Transverse colon (tissue), 4 donors: Measurements from ENCODE around the gene RGS7. TPM values are rescaled to one million over a fixed set of nuclear protein-coding genes. Genes with fewer than 3 reads are reported as not detected.

Experiments
- DNase-seq: peaks from one replicate; pipeline ENCODE4 v3.0.0-alpha.2; 2019
- H3K27ac ChIP-seq, 4 donors: fragments of 200-600 bp; sonication (generic); 2 replicates each; pipeline ENCODE4 v1.5.1; 2016 to 2018; ENCODE audit warnings: inconsistent platforms in 4 of 4
- H3K27me3 ChIP-seq: fragments of 200-600 bp; sonication (generic); 2 replicates; pipeline ENCODE4 v1.5.1; 2017; ENCODE audit warnings: inconsistent platforms
- H3K36me3 ChIP-seq, 4 donors: fragments of 200-600 bp; sonication (generic); 2 replicates each; pipeline ENCODE4 v1.5.1; 2017 to 2019; ENCODE audit warnings: inconsistent platforms in 4 of 4
- H3K4me1 ChIP-seq, 4 donors: fragments of 200-600 bp; sonication (generic); 2 replicates each; pipeline ENCODE4 v1.5.1; 2017 to 2020; ENCODE audit warnings: inconsistent platforms in 4 of 4
- H3K4me3 ChIP-seq, 4 donors: fragments of 200-600 bp; sonication (generic); 1 replicate in 1 of 4; 2 replicates in 3 of 4; pipeline versions ENCODE4 v1.5.1 to v1.6.1; 2017 to 2019; ENCODE audit warnings: inconsistent platforms in 4 of 4
- H3K9me3 ChIP-seq, 2 donors: fragments of 200-600 bp; sonication (generic); 2 replicates each; pipeline ENCODE4 v1.5.1; 2017 to 2019; ENCODE audit warnings: inconsistent platforms in 2 of 2
- CTCF ChIP-seq, 5 experiments: fragments of 200-600 bp in 3 of 5; fragments of 450-650 bp in 2 of 5; sonication (generic) in 3 of 5; IDR thresholded peaks; 1 replicate in 2 of 5; 2 replicates in 3 of 5; pipeline ENCODE4 v1.5.1; 2016 to 2017; ENCODE audit warnings: antibody characterized with exemption in 5 of 5, inconsistent platforms in 3 of 5, mild to moderate bottlenecking in 2 of 5, moderate library complexity in 1 of 5
- EP300 ChIP-seq: sonication (generic); formaldehyde crosslinking; IDR thresholded peaks from one replicate; pipeline ENCODE4 v1.6.1; 2017; ENCODE audit warnings: antibody characterized with exemption, low read depth
- POLR2A ChIP-seq: fragments of 450-650 bp; IDR thresholded peaks from one replicate; pipeline ENCODE4 v1.6.1; 2016; ENCODE audit warnings: antibody characterized with exemption, mild to moderate bottlenecking, moderate library complexity
- POLR2AphosphoS5 ChIP-seq, 3 donors: sonication (generic); formaldehyde crosslinking; IDR thresholded peaks; one replicate each; pipeline ENCODE4 v1.6.1; 2016; ENCODE audit warnings: antibody characterized with exemption in 3 of 3
- WGBS, 2 donors: methylation state at CpG; one replicate each; pipeline ENCODE4 v1.1.5; 2018; ENCODE audit warnings: low coverage in 1 of 2; 5-methylcytosine and 5-hydroxymethylcytosine counted together
- in situ Hi-C, 4 donors: fragments of 200-750 bp; cut with MboI; loops; one replicate each; pipeline versions ENCODE4 v1.15.0 to v1.15.1; 2017; ENCODE audit warnings: low sequenced_read_pairs in 3 of 4, low pct_ligation_motif_present in 1 of 4, low pct_unique_long_range_greater_than_20kb in 1 of 4
- intact Hi-C: fragments of 100-400 bp; cut with DNase I; formaldehyde crosslinking; loops from one replicate; pipeline ENCODE4 v1.15.1; 2023; ENCODE audit warnings: low total_unique reads
- total RNA-seq, 4 donors: library from RNA; depleted of rRNA; stranded (reverse); fragments of >200 nt; gene quantifications; one replicate each; pipeline ENCODE4 v1.1.0, GENCODE V29; 2016

The RGS7 gene
- total RNA-seq, 4 donors from 2014 or later = 1.5 to 2.0 TPM; not detected in 2

GRCh38 chr1:241235256-241235897 lies 121.6 kb downstream of the RGS7 start:
- no peaks in the 10 kb centered on the region for H3K27me3 ChIP-seq
- no peaks in the 10 kb centered on the region for H3K9me3 ChIP-seq

GRCh38 chr1:241229711-241230110 lies 127.3 kb downstream of the RGS7 start:
- 41% methylated on average over 5 of the region's 5 CpGs for WGBS, 2 donors
- in situ Hi-C loops (no loop called here), intact Hi-C loops (no loop called here)
- no peak for DNase-seq
- Histone ChIP-seq H3K36me3 (no peaks in the 10 kb centered on the region), H3K4me1 (peaks cover 0 to 22% (median 2%) of the 10 kb centered on the region in 4 donors), H3K4me3 (no peak overlapping the region), H3K9me3 (no peaks in the 10 kb centered on the region), H3K27ac (peak overlapping the region in 1 of 4 donors; percentile 4), H3K27me3 (no peaks in the 10 kb centered on the region)
- TF ChIP-seq CTCF (IDR thresholded peaks at IDR 0.05) (no peak), EP300 (no peak)

More at GRCh38 chr1:241235256-241235897, 121.6 kb downstream of the RGS7 start:
- Histone ChIP-seq H3K36me3 (no peaks in the 10 kb centered on the region), H3K4me3 (no peak overlapping the region), H3K4me1 (no peaks in the 10 kb centered on the region), H3K27ac (no peak overlapping the region)
- in situ Hi-C loops (no loop called here), intact Hi-C loops (no loop called here)
- 50 to 68% methylated on average over 2 of the region's 2 CpGs for WGBS, 2 donors
- no peak for DNase-seq
- TF ChIP-seq CTCF (IDR thresholded peaks at IDR 0.05) (no peak), POLR2AphosphoS5 (IDR thresholded peaks at IDR 0.05) (no peak), POLR2A (no peak), EP300 (no peak)

GRCh38 chr1:241229216-241229615 lies 127.8 kb downstream of the RGS7 start:
- Histone ChIP-seq H3K36me3 (no peaks in the 10 kb centered on the region), H3K27ac (peak overlapping the region in 1 of 4 donors; percentile 32), H3K4me3 (no peak overlapping the region), H3K4me1 (peaks cover 0 to 22% (median 2%) of the 10 kb centered on the region in 4 donors), H3K9me3 (no peaks in the 10 kb centered on the region), H3K27me3 (no peaks in the 10 kb centered on the region)
- in situ Hi-C loops (no loop called here), intact Hi-C loops (no loop called here)
- DNase-seq = peak; percentile 54
- 20 to 39% methylated on average over 2 to 11 of the region's 11 CpGs for WGBS, 2 donors
- no peak for TF ChIP-seq CTCF (IDR thresholded peaks at IDR 0.05)
- no peak for TF ChIP-seq POLR2A
- TF ChIP-seq POLR2AphosphoS5 (IDR thresholded peaks at IDR 0.05) = no peak
- TF ChIP-seq EP300 = no peak

- no peaks in the 10 kb centered on the region for H3K36me3 ChIP-seq
- 33 to 44% methylated on average over 4 of the region's 4 CpGs for WGBS, 2 donors
- TF ChIP-seq CTCF (IDR thresholded peaks at IDR 0.05) (no peak), EP300 (no peak), POLR2AphosphoS5 (IDR thresholded peaks at IDR 0.05) (no peak), POLR2A (no peak)
- in situ Hi-C loops (no loop called here), intact Hi-C loops (no loop called here)
- H3K4me3 ChIP-seq = no peak overlapping the region
- no peak for DNase-seq
- H3K4me1 ChIP-seq = peaks cover 0 to 22% (median 2%) of the 10 kb centered on the region in 4 donors
- H3K9me3 ChIP-seq = no peaks in the 10 kb centered on the region
- no peaks in the 10 kb centered on the region for H3K27me3 ChIP-seq
- H3K27ac ChIP-seq = no peak overlapping the region
These were observed 128.7 kb downstream of the RGS7 start for GRCh38 chr1:241228339-241228738.
